Central memory CD4-positive, alpha-beta T cell (primary cell): ENCODE measurements around the gene MOAP1.
"Not testable (repeated sequence)": the region's sequence is repeated elsewhere in the genome, so short reads cannot be mapped to it uniquely, and the experiment has no call there.

Source experiments
- DNase-seq: peaks from one replicate; pipeline ENCODE4 v3.0.0; 2022

The MOAP1 gene

DNA sequence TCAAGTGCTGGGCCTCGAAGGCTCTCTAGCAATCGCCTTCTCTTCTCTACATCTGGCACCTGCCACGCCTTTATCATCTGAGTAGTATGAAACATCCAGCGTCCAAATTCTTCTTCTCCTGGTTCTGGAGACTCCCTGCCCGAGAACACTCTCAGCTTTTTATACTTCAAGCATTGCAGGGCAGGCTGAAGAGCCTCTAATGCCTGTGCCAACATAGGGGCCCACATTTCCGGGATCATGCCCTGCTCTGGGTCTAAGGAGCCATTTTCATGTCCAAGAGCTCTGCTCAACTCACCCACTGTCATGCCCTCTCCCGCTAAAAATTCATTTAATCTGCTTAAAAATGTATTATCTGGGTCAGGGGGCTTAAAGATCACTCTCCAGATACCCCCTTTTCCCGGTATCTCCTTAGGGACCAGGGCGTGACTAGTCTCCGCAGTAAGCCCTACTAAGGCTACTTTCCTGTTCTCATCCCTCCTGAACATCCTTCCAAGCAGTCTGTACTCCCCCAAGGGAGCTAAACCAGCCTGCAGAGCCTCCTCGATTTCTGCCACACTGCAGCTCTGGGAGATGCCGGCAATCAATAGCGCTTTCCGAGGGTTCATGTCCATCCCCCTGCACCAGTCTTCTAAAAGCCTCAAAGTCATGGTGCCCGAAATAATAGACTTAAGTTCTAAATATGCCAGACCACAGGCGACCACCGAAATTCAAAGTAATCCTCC, 940 bp downstream of the MOAP1 start:
- no peak for DNase-seq

DNA sequence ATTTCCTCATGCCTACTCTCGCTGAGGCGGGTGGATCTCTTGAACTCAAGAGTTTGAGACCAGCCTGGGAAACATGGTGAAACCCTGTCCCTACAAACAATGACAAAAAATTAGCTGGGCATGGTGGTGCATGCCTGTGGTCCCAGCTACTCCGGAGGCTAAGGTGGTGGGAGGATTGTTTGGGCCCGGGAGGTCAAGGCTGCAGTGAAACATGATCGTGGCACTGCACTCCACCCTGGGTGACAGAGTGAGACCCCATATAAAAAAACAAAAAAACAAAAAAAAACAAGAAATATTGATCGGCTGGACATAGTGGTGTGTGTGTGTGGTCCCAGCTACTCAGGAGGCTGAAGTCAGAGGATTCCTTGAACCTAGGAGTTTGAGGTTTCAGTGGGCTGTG, 9.2 kb downstream of the MOAP1 start:
- DNase-seq, result no peak

DNA sequence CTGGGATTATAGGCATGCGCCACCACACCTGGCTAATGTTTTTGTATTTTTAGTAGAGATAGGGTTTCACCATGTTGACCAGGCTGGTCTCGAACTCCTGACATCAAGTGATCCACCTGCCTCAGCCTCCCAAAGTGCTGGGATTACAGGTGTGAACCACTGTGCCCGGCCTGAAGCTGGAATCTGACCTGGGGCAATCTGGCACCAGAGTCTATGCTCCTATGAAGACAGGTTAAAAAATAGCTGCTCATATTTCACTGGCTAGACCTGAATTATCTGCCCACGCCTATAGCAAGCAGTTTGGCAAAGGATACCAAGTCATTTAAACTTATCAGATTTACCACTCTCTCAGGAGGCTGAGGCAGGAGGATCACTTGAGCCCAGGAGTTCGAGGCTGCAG, 10.0 kb downstream of the MOAP1 start:
- DNase-seq, result not testable (repeated sequence)

DNA sequence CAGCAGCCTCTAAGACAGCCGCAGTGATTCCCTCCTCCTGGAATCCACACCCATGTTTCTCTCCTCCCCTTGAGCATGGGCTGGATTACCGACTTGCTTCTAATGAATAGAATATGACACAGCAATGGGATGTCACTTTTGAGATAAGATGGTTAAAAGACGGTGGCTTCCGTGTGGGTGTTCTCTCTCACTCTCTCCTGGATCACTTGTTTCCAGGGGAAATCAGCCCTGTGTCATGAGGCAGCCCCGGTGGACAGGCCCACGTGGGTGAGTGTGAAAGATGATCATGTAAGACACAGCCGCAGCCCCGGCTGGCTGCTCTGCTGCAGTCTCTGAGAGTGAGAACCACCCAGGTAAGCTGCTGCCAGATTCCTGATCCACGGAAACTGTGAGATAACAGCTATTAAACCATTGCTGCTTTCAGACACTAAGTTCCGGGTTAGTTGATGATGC, 10.7 kb downstream of the MOAP1 start:
- DNase-seq, result no peak

DNA sequence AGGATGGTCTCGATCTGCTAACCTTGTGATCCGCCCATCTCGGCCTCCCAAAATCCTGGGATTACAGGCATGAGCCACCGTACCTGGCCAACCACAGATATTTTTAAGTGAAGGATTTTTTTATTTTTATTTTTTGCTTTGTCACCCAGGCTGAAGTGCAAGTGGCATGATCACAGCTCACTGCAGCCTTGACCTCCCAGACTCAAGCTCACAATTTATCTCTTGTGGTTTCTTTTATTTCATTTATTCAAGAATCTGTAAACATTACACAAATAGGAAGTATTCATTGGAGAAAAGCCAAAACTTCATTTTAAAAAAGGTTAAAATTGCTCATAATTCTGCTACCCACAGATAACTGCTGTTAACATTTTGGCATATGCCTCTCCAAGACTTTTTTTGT, 13.3 kb downstream of the MOAP1 start:
- DNase-seq, result no peak

DNA sequence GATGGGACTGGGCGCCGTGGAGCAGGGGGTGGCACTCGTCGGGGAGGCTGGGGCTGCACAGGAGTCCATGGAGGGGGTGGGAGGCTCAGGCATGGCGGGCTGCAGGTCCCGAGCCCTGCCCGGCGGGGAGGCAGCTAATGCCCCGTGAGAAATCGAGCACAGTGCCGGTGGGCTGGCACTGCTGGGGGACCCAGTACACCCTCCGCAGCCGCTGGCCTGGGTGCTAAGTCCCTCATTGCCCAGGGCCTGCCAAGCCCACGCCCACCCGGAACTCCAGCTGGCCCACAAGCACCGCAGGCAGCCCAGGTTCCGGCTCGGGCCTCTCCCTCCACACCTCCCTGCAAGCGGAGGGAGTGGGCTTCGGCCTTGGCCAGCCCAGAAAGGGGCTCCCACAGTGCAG, 14.6 kb downstream of the MOAP1 start:
- DNase-seq, result not testable (repeated sequence)

DNA sequence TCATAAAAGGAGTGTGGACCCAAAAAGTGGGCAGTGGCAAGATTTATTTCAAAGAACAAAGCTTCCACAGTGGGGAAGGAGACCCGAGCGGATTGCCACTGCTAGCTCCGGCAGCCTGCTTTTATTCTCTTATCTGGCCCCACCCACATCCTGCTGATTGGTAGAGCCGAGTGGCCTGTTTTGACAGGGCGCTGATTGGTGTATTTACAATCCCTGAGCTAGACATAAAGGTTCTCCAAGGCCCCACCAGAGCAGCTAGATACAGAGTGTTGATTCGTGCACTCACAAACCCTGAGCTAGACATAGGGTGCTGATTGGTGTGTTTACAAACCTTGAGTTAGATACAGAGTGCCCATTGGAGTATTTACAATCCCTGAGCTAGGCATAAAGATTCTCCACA, 15.1 kb downstream of the MOAP1 start:
- DNase-seq, result not testable (repeated sequence)

DNA sequence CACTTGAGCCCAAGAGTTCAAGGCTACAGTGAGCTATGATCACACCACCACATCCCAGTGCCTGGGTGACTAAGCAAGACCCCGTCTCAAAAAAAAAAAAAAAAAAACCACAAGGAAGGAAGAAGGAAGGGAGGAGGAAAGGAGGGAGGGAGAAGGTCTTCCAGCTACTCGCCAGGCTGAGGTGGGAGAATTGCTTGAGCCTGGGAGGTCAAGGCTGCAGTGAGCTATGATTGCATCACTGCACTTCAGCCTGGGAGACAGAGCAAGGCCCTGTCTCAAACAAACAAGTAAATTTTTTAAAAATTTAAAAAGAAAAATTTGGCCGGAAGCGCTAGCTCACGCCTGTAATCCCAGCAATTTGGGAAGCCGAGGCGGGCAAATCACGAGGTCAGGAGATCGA, 16.1 kb downstream of the MOAP1 start:
- not testable (repeated sequence) for DNase-seq

DNA sequence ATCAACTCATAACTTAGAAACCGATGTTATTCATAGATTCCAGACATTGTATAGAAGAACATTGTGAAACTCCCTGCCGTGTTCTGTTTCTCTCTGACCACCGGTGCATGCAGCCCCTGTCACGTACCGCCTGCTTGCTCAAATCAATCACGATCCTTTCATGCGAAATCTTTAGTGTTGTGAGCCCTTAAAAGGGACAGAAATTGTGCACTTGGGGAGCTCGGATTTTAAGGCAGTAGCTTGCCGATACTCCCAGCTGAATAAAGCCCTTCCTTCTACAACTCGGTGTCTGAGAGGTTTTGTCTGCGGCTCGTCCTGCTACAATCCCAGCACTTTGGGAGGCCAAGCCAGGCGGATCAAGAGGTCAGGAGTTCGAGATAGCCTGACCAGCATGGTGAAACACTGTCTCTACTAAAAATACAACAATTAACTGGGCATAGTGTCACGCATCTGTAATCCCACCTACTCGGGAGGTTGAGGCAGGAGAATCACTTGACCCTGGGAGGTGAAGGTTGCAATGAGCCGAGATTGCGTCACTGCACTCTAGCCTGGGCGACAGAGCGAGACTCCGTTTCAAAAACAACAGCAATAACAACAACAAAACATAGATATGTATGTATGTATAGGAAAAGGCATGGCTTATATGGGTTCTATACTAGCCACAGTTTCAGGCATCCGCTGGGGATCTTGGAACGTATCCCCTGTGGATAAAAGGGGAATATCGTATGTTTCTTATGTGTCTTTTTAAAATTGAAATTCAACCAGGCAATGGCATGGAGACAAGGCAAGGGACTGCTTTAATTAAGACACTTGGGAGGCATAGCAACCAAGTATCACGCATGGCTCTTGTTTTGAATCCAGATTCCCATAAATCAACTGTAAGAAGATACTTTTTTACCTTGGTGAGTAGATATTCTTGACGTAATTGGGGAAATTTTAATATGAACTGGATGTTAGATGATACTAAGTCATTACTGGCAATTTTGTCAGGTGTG, 19.1 kb downstream of the MOAP1 start:
- DNase-seq, result not testable (repeated sequence)

DNA sequence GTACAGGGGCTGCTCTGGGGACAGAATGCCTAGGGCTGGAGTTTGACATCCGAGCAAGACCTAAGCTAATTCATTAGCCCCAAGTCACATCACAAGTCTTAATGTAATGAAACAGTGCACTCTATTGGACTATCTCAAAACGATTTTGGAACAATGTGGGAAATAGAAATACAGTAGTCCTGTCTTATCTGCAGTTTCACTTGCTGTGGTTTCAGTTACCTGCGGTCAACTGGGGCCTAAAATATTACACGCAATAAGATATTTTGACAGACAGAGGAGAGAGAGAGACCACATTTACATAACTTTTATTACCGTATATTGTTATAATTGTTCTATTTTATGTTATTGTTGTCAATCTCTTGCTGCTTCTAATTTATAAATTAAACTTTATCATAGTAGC, 21.1 kb downstream of the MOAP1 start:
- DNase-seq, result no peak

DNA sequence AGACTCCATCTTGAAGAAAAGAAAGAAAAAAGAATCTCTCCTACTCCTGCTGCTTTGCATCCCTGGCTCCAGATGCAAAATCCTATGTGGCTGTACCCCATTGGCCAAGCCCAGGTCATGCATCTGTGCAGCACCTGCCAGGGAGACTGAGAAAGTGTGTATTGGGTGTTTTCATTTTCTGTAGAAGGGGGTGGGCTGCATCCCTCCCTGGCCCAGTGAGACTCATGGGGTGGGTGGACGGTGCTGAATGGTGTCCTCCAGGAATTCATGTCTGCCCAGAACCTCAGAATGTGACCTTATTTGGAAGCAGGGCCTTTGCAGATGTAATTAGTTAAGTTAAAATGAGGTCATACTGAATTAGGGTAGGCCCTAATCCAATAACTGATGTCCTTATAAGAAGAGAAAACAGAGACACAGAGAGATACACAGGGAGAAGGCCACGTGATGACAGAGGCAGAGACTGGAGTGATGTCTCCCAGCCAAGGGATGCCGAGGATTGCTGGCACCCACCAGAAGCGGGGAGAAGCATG, 23.2 kb downstream of the MOAP1 start:
- no peak for DNase-seq

DNA sequence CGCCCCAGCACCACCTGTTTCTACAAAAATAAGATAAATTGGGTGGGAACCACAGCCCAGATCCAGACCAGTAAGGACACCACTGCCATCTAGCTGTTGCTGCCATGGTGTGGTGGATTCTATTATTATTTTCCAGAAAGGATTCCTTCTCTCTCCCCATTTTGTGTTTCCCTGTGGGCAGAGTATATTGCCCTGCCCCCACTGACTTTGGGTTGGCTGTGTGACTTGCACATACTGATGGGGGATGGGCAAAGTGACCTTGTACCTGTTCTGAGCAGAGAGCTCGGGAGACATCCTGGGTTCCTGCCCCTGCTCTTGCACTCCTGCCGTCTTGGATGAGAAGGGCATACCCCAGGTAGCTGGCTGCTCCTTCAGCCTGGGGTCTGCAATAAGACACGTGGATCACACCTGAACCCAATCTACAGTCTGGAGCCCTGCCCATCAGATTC, 24.3 kb downstream of the MOAP1 start:
- DNase-seq, result no peak

DNA sequence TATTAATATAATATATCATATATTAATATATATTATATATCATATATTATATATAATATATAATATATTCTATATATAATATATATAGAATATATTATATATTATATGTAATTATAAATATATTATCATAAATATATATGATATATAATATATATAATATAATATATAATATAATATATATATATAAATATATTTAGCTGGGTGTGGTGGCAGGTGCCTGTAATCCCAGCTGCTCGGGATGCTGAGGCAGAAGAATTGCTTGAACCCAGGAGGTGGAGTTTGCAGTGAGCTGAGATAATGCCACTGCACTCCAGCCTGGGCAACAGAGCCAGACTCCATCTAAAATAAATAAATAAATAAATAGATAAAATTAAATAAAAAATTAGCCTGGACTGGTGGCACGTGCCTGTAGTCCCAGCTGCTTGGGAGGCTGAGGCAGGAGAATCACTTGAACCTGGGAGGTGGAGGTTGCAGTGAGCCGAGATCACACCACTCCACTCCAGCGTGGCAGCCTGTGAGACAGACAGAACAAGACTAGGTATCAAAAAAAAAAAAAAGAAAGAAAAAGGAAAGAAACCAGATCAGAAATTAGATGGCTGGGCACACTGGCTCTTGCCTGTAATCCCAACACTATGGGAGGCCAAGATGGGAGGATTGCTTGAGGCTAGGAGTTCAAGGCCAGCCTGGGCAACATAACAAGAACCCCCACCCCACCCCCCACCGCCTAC, 24.9 kb downstream of the MOAP1 start:
- not testable (repeated sequence) for DNase-seq

DNA sequence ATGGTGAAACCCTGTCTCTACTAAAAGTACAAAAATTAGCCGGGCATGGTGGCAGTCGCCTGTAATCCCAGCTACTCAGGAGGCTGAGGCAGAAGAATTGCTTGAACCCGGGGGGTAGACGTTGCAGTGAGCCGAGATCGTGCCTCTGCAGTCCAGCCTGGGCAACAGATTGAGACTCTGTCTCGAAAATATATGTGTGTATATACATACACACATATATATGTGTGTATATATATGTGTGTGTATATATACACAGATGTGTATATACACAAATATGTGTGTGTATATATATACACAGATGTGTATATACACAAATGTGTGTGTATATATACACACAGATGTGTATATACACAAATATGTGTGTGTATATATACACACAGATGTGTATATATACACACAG, 26.3 kb downstream of the MOAP1 start:
- DNase-seq, result not testable (repeated sequence)

DNA sequence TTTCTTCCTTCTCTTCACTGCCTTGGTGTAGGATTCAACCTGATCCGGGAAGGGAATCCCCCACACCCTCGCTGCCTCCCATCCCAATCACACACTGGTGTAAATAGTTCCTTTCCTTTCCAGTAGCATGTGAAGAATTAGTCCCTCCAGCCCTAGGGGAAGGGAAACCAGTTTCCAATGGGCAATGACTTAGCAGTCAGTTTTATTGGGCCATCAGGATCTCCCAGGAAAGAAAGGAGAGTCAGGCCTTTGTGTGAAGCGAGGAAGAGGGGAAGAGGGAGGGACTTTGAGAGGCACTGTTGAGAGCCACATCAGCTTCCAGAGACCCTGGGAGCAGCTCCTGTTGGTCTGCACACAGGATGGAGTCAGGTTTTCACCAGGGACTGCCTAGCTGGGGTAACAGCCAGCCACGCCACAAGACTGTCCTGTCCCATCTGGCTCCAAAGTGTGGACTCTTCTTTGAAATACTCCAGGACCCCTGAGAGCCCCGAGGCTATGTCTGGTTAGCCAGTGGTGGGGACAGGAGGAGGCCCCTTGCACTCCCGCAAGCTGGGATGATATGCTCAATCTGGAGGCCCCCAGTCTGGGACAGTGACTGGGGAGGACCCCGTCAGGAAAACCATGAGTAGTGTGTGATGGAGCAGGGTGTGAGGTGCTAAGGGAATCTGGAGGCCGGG, 27.9 kb downstream of the MOAP1 start:
- no peak for DNase-seq

DNA sequence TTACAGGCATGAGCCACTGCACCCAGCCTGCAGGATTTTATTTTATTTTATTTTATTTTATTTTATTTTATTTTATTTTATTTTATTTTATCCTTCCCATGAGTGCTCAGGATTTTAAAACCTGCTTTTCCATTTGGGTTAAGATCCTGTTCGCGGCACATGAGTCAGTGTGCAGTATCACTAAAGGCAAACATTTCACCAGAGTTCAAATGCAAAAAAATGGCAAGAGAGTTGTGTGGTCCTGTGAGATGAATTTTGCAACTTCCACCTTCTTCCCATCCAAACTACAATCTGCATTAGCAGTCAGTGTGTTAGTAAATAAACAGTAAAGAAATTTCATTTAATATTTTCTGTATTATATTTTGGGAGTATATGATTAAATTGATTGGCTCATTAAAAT, 29.0 kb downstream of the MOAP1 start:
- no peak for DNase-seq

DNA sequence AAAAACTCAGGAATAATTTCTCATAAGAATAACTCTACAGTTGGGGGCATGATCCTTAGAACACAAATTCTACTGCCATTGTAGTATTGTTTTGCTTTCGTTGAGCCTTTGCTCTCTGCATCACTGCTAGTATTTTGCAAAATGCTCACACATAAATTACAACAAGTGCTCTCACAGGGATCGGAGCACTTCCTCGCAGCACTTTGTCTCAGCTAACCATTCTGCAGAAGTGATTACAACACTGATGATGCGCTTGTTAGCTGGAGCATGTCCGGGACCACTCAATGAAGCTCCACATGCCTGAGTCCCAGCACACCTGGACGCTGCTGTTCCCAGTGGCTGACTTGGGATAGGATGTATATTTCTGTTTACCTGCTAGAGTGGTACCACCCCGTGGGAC, 31.6 kb downstream of the MOAP1 start:
- DNase-seq, result no peak

DNA sequence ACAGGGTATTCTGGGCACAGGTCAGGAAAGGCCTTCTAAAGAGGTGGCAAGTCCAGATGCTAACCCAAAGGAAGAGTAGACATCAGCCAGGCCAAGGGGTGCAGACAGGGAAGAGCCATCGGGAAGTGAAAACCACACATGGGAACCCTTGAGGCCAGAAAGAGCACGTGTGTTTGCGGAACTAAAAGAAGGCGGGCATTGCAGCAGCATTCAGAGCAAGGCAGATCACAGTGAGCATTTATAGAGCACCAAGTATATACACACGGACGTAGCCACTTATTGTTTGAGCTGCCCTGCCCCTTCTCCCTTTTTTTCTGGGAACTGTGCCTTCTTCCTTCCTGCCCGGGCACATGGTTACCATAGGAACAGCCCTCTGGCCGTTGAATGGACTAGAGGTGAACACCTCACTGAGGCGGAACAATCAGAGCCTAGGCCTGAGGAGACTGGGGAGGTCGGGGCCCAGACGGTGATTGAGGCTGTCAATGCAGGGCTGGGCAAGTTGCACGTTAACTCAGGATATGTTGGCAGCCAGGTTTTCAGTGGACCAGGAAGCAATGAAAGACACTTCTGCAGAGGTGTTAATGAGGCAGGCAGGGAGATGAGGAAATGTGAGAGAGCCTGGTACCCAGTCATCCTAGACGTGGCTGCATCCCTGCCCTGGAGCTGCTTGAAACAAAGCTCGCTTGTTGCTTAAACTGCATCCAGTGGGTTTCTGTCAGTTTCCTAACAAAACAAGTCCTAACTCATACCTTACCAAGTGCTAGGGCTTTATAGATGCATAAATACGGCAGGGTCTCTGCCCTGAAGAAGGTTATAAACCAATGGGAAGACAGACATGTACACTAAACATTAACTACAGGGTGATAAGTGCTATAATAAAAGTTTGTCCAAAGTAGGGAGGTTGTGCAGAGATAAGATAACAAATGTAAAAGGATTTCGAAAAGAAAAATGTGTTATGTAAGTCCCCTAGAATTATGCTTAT, 34.2 kb downstream of the MOAP1 start:
- DNase-seq, result no peak

DNA sequence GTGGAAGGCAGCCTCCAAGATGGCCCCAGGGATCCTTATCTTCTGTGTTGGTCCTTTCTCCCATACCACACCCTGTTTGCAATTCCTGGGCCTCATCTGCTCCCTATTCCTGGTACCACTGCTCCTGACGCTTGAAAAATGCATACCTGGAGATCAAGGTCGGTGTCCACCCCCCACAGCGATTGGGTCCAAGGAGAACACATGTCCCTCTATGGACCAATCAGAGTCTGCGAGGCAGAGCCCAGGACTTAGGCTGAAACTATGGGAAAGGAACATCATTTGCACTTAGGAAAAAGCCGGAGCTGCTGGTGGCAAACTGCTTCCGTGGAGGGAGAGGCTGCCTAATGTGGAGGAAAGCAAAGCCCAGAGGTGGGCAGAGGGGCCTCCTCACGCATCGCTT, 35.7 kb downstream of the MOAP1 start:
- DNase-seq, result no peak

DNA sequence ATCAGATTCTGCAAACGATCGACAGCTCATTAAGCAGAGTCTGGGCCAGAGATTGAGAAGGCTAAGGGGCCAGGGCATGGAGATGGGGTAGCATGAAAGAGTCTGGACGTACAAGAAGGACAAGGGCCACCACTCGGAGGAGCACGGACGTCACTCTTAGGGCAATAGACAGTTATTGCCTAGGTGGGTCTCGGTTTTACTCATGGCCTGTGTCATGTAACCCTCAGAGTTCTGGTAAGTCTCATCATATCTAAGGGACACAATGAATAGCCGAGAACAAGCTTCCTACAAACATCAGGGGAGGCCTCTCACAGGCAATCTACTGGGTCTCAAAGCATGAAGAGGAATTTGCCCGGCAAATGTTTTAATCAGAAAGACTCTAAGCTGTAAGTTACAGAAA, 38.6 kb downstream of the MOAP1 start:
- no peak for DNase-seq
